ENCODE data around the gene PNMA5. TPM values are rescaled to one million over a fixed set of nuclear protein-coding genes. Genes with fewer than 3 reads are reported as not detected.
A peak's percentile ranks its signal among the peaks of the same experiment; 100 is the strongest.
"Not testable (repeated sequence)": the region's sequence is repeated elsewhere in the genome, so short reads cannot be mapped to it uniquely, and the experiment has no call there.

Gene PNMA5
- total RNA-seq, 2 experiments from 2014 or later = 0.20 TPM; not detected in 1

DNA sequence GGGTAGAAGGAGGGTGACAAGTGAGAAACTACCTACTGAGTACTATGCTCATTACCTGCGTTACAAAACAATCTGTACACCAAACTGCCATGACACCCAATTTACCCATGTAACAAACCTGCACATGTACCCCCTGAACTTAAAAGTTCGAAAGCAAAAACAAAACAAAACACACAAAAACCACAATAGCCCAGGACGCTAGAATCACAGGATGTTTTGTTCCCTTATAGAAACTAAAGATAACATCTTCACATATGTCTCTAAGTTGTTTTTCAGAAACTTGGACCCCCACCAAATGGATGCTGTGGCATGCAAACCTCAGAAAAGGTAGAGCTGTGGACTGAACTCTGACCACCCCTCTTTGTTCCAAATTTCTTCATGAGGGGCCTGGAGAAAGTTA, 25.2 kb upstream of the PNMA5 start:
- TF ChIP-seq, protein P1, sequence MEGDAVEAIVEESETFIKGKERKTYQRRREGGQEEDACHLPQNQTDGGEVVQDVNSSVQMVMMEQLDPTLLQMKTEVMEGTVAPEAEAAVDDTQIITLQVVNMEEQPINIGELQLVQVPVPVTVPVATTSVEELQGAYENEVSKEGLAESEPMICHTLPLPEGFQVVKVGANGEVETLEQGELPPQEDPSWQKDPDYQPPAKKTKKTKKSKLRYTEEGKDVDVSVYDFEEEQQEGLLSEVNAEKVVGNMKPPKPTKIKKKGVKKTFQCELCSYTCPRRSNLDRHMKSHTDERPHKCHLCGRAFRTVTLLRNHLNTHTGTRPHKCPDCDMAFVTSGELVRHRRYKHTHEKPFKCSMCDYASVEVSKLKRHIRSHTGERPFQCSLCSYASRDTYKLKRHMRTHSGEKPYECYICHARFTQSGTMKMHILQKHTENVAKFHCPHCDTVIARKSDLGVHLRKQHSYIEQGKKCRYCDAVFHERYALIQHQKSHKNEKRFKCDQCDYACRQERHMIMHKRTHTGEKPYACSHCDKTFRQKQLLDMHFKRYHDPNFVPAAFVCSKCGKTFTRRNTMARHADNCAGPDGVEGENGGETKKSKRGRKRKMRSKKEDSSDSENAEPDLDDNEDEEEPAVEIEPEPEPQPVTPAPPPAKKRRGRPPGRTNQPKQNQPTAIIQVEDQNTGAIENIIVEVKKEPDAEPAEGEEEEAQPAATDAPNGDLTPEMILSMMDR (IDR thresholded peaks at IDR 0.05) = no peak
- H3K4me3 Mint-ChIP-seq = no peak overlapping the region
- peaks cover 8% of the 10 kb centered on the region for H3K4me1 Mint-ChIP-seq (ENCODE audit: low read depth)
- peaks cover 14% of the 10 kb centered on the region for H3K27me3 Mint-ChIP-seq
- H3K4me3 ChIP-seq (ENCODE audit: low read length) = no peak overlapping the region
- no peaks in the 10 kb centered on the region for H3K27me3 ChIP-seq (ENCODE audit: control insufficient read depth in 1 of 2, insufficient read depth in 2 of 2, low read length in 2 of 2)
- no peaks in the 10 kb centered on the region for H3K36me3 ChIP-seq (ENCODE audit: insufficient read depth, low read length)
- no peak overlapping the region for H3K27ac ChIP-seq (ENCODE audit: low read depth in 1 of 2, low read length in 2 of 2)
- no peaks in the 10 kb centered on the region for H3K36me3 Mint-ChIP-seq (ENCODE audit: low read depth)
- ATAC-seq (ENCODE audit: poor library complexity) (no peak), DNase-seq (peak in 1 of 14 experiments; percentile 32)
- POLR2A ChIA-PET = interaction anchor here (0.6 kb wide), 1 partner anchor 23 kb away, joined by 3 read pairs; no protein-coding TSS in a partner anchor
- H3K4me1 ChIP-seq (ENCODE audit: insufficient read depth, low read length) = peaks cover 7% of the 10 kb centered on the region
- H3K9me3 Mint-ChIP-seq = no peaks in the 10 kb centered on the region
- intact Hi-C loops (cut with DNase I, micrococcal nuclease) = no loop called here
- no peaks in the 10 kb centered on the region for H3K9me3 ChIP-seq (ENCODE audit: control insufficient read depth in 1 of 2, insufficient read depth in 1 of 2, low read length in 2 of 2)
- H3K27ac Mint-ChIP-seq = no peak overlapping the region
- CTCF ChIA-PET = no interaction called here

- H3K4me1 ChIP-seq (ENCODE audit: insufficient read depth, low read length); H3K36me3 ChIP-seq (ENCODE audit: insufficient read depth, low read length); POLR2A ChIA-PET; H3K36me3 Mint-ChIP-seq (ENCODE audit: low read depth); H3K27me3 ChIP-seq (ENCODE audit: control insufficient read depth in 1 of 2, insufficient read depth in 2 of 2, low read length in 2 of 2); H3K4me3 Mint-ChIP-seq; H3K4me1 Mint-ChIP-seq (ENCODE audit: low read depth); H3K27ac Mint-ChIP-seq; CTCF ChIA-PET; intact Hi-C loops (cut with DNase I, micrococcal nuclease); H3K4me3 ChIP-seq (ENCODE audit: low read length); H3K27ac ChIP-seq (ENCODE audit: low read depth in 1 of 2, low read length in 2 of 2); H3K9me3 Mint-ChIP-seq; DNase-seq; ATAC-seq (ENCODE audit: poor library complexity); H3K9me3 ChIP-seq (ENCODE audit: control insufficient read depth in 1 of 2, insufficient read depth in 1 of 2, low read length in 2 of 2): not testable (repeated sequence)
- H3K27me3 Mint-ChIP-seq = peaks cover 14% of the 10 kb centered on the region
Observed at GRCh38 chrX:153017174-153017573, 23.3 kb upstream of the PNMA5 start.

- ATAC-seq (ENCODE audit: poor library complexity) = no peak
- no peak for DNase-seq
- H3K9me3 ChIP-seq (ENCODE audit: control insufficient read depth in 1 of 2, insufficient read depth in 1 of 2, low read length in 2 of 2) = no peaks in the 10 kb centered on the region
- Mint-ChIP-seq H3K4me3 (no peak overlapping the region), H3K9me3 (no peaks in the 10 kb centered on the region), H3K27ac (no peak overlapping the region), H3K4me1 (ENCODE audit: low read depth) (no peaks in the 10 kb centered on the region), H3K27me3 (no peaks in the 10 kb centered on the region), H3K36me3 (ENCODE audit: low read depth) (no peaks in the 10 kb centered on the region)
- TF ChIP-seq, protein P1 (IDR thresholded peaks at IDR 0.05) = no peak
- POLR2A ChIA-PET = no interaction called here
- H3K4me1 ChIP-seq (ENCODE audit: insufficient read depth, low read length) = no peaks in the 10 kb centered on the region
- intact Hi-C loops (cut with DNase I, micrococcal nuclease) = no loop called here
- no peak overlapping the region for H3K4me3 ChIP-seq (ENCODE audit: low read length)
- H3K27ac ChIP-seq (ENCODE audit: low read depth in 1 of 2, low read length in 2 of 2) = no peak overlapping the region
- no peaks in the 10 kb centered on the region for H3K36me3 ChIP-seq (ENCODE audit: insufficient read depth, low read length)
- no peaks in the 10 kb centered on the region for H3K27me3 ChIP-seq (ENCODE audit: control insufficient read depth in 1 of 2, insufficient read depth in 2 of 2, low read length in 2 of 2)
- CTCF ChIA-PET = no interaction called here
Observed at GRCh38 chrX:153004780-153005179, 10.9 kb upstream of the PNMA5 start.

GRCh38 chrX:153003981-153004380, 10.1 kb upstream of the PNMA5 start:
- no peak overlapping the region for H3K27ac ChIP-seq (ENCODE audit: low read depth in 1 of 2, low read length in 2 of 2)
- ATAC-seq (ENCODE audit: poor library complexity) = no peak
- no peaks in the 10 kb centered on the region for H3K36me3 ChIP-seq (ENCODE audit: insufficient read depth, low read length)
- TF ChIP-seq, protein P1 (IDR thresholded peaks at IDR 0.05) = no peak
- H3K4me3 ChIP-seq (ENCODE audit: low read length) = no peak overlapping the region
- intact Hi-C loops (cut with DNase I, micrococcal nuclease) = no loop called here
- H3K9me3 ChIP-seq (ENCODE audit: control insufficient read depth in 1 of 2, insufficient read depth in 1 of 2, low read length in 2 of 2) = no peaks in the 10 kb centered on the region
- H3K27me3 ChIP-seq (ENCODE audit: control insufficient read depth in 1 of 2, insufficient read depth in 2 of 2, low read length in 2 of 2) = no peaks in the 10 kb centered on the region
- Mint-ChIP-seq H3K36me3 (ENCODE audit: low read depth) (no peaks in the 10 kb centered on the region), H3K4me1 (ENCODE audit: low read depth) (no peaks in the 10 kb centered on the region), H3K9me3 (no peaks in the 10 kb centered on the region), H3K27me3 (no peaks in the 10 kb centered on the region), H3K27ac (no peak overlapping the region), H3K4me3 (no peak overlapping the region)
- POLR2A ChIA-PET = no interaction called here
- CTCF ChIA-PET = no interaction called here
- no peak for DNase-seq
- no peaks in the 10 kb centered on the region for H3K4me1 ChIP-seq (ENCODE audit: insufficient read depth, low read length)

DNA sequence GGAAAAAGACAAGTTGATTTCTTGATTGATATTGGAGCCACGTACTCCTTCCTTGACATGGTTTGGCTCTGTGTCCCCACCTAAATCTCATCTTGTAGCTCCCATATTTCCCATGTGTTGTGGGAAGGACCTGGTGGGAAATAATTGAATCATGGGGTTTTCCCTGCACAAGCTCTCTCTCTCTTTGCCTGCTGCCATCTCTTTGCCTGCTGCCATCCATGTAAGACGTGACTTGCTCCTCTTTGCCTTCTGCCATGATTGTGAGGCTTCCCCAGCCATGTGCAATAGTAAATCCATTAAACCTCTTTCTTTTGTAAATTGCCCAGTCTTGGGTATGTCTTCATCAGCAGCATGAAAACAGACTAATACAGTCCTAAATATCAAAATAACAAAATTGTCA, 8.3 kb upstream of the PNMA5 start:
- H3K27me3 Mint-ChIP-seq; DNase-seq; H3K4me1 ChIP-seq (ENCODE audit: insufficient read depth, low read length); H3K9me3 Mint-ChIP-seq; H3K36me3 Mint-ChIP-seq (ENCODE audit: low read depth); H3K9me3 ChIP-seq (ENCODE audit: control insufficient read depth in 1 of 2, insufficient read depth in 1 of 2, low read length in 2 of 2); H3K4me3 ChIP-seq (ENCODE audit: low read length); H3K27ac Mint-ChIP-seq; POLR2A ChIA-PET; H3K27me3 ChIP-seq (ENCODE audit: control insufficient read depth in 1 of 2, insufficient read depth in 2 of 2, low read length in 2 of 2); H3K4me3 Mint-ChIP-seq; intact Hi-C loops (cut with DNase I, micrococcal nuclease); ATAC-seq (ENCODE audit: poor library complexity); H3K27ac ChIP-seq (ENCODE audit: low read depth in 1 of 2, low read length in 2 of 2); CTCF ChIA-PET; H3K36me3 ChIP-seq (ENCODE audit: insufficient read depth, low read length); H3K4me1 Mint-ChIP-seq (ENCODE audit: low read depth): not testable (repeated sequence)
